ENCODE data around the gene PTPN13.

The PTPN13 gene

GRCh38 chr4:86757468-86757867, 163.4 kb downstream of the PTPN13 start:
- Histone ChIP-seq H3K27ac (ENCODE audit: low read depth, low read length, severe bottlenecking) (no peak overlapping the region), H3K9me3 (ENCODE audit: control insufficient read depth, low read length) (no peaks in the 10 kb centered on the region), H3K36me3 (ENCODE audit: control insufficient read depth, insufficient read depth, low read length) (peaks cover 30% of the 10 kb centered on the region), H3K4me3 (ENCODE audit: extremely low read depth, insufficient read depth, low read length, poor library complexity, severe bottlenecking) (no peak overlapping the region), H3K4me1 (ENCODE audit: control insufficient read depth, insufficient read depth, low read length, poor library complexity, severe bottlenecking) (no peaks in the 10 kb centered on the region)
- 93 to 94% methylated on average over 3 of the region's 3 CpGs for WGBS, 2 experiments (ENCODE audit: insufficient coverage in 2 of 2)

GRCh38 chr4:86759298-86759697, 165.2 kb downstream of the PTPN13 start:
- H3K4me1 ChIP-seq (ENCODE audit: control insufficient read depth, insufficient read depth, low read length, poor library complexity, severe bottlenecking), result no peaks in the 10 kb centered on the region
- H3K9me3 ChIP-seq (ENCODE audit: control insufficient read depth, low read length), result no peaks in the 10 kb centered on the region
- no peak overlapping the region for H3K4me3 ChIP-seq (ENCODE audit: extremely low read depth, insufficient read depth, low read length, poor library complexity, severe bottlenecking)
- 80 to 100% methylated on average over 1 to 2 of the region's 3 CpGs for WGBS, 2 experiments (ENCODE audit: insufficient coverage in 2 of 2)
- no peak overlapping the region for H3K27ac ChIP-seq (ENCODE audit: low read depth, low read length, severe bottlenecking)
- H3K36me3 ChIP-seq (ENCODE audit: control insufficient read depth, insufficient read depth, low read length), result peaks cover 41% of the 10 kb centered on the region

DNA sequence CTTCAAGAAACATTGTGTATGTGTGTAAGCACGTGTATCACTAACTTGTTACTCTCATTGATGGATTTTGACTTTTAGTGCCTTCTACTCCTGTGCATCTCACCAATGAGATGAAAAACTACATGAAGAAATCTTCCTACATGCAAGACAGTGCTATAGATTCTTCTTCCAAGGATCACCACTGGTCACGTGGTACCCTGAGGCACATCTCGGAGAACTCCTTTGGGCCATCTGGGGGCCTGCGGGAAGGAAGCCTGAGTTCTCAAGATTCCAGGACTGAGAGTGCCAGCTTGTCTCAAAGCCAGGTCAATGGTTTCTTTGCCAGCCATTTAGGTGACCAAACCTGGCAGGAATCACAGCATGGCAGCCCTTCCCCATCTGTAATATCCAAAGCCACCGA, 168.5 kb downstream of the PTPN13 start:
- Histone ChIP-seq H3K27ac (ENCODE audit: low read depth, low read length, severe bottlenecking) (no peak overlapping the region), H3K4me1 (ENCODE audit: control insufficient read depth, insufficient read depth, low read length, poor library complexity, severe bottlenecking) (no peaks in the 10 kb centered on the region), H3K9me3 (ENCODE audit: control insufficient read depth, low read length) (no peaks in the 10 kb centered on the region), H3K36me3 (ENCODE audit: control insufficient read depth, insufficient read depth, low read length) (peaks cover 48% of the 10 kb centered on the region), H3K4me3 (ENCODE audit: extremely low read depth, insufficient read depth, low read length, poor library complexity, severe bottlenecking) (no peak overlapping the region)
- WGBS, 2 experiments (ENCODE audit: insufficient coverage in 2 of 2), result 92 to 95% methylated on average over 3 to 4 of the region's 5 CpGs

DNA sequence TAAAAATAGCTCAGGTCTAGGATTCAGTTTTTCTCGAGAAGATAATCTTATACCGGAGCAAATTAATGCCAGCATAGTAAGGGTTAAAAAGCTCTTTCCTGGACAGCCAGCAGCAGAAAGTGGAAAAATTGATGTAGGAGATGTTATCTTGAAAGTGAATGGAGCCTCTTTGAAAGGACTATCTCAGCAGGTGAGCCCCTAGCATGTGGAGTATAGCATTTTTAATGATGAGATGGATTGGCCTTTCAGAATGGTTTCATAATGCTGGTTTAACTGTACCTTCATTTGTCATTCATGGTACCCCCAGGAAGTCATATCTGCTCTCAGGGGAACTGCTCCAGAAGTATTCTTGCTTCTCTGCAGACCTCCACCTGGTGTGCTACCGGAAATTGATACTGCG, 175.7 kb downstream of the PTPN13 start:
- peaks cover 67% of the 10 kb centered on the region for H3K36me3 ChIP-seq (ENCODE audit: control insufficient read depth, insufficient read depth, low read length)
- H3K27ac ChIP-seq (ENCODE audit: low read depth, low read length, severe bottlenecking), result no peak overlapping the region
- no peak overlapping the region for H3K4me3 ChIP-seq (ENCODE audit: extremely low read depth, insufficient read depth, low read length, poor library complexity, severe bottlenecking)
- 95 to 100% methylated on average over 2 of the region's 4 CpGs for WGBS, 2 experiments (ENCODE audit: insufficient coverage in 2 of 2)
- H3K9me3 ChIP-seq (ENCODE audit: control insufficient read depth, low read length), result no peaks in the 10 kb centered on the region
- H3K4me1 ChIP-seq (ENCODE audit: control insufficient read depth, insufficient read depth, low read length, poor library complexity, severe bottlenecking), result no peaks in the 10 kb centered on the region

DNA sequence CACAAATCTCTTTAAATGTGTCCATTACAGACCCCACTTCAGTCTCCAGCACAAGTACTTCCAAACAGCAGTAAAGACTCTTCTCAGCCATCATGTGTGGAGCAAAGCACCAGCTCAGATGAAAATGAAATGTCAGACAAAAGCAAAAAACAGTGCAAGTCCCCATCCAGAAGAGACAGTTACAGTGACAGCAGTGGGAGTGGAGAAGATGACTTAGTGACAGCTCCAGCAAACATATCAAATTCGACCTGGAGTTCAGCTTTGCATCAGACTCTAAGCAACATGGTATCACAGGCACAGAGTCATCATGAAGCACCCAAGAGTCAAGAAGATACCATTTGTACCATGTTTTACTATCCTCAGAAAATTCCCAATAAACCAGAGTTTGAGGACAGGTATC, 177.0 kb downstream of the PTPN13 start:
- H3K4me3 ChIP-seq (ENCODE audit: extremely low read depth, insufficient read depth, low read length, poor library complexity, severe bottlenecking), result no peak overlapping the region
- H3K27ac ChIP-seq (ENCODE audit: low read depth, low read length, severe bottlenecking), result no peak overlapping the region
- no peaks in the 10 kb centered on the region for H3K9me3 ChIP-seq (ENCODE audit: control insufficient read depth, low read length)
- WGBS, 2 experiments (ENCODE audit: insufficient coverage in 2 of 2), result 86 to 100% methylated on average over 1 of the region's 1 CpG
- no peaks in the 10 kb centered on the region for H3K4me1 ChIP-seq (ENCODE audit: control insufficient read depth, insufficient read depth, low read length, poor library complexity, severe bottlenecking)
- peaks cover 77% of the 10 kb centered on the region for H3K36me3 ChIP-seq (ENCODE audit: control insufficient read depth, insufficient read depth, low read length)

- Histone ChIP-seq H3K27ac (ENCODE audit: low read depth, low read length, severe bottlenecking) (no peak overlapping the region), H3K36me3 (ENCODE audit: control insufficient read depth, insufficient read depth, low read length) (peaks cover 69% of the 10 kb centered on the region), H3K4me1 (ENCODE audit: control insufficient read depth, insufficient read depth, low read length, poor library complexity, severe bottlenecking) (no peaks in the 10 kb centered on the region), H3K9me3 (ENCODE audit: control insufficient read depth, low read length) (no peaks in the 10 kb centered on the region), H3K4me3 (ENCODE audit: extremely low read depth, insufficient read depth, low read length, poor library complexity, severe bottlenecking) (no peak overlapping the region)
- WGBS, 2 experiments (ENCODE audit: insufficient coverage in 2 of 2), result 100% methylated on average over 2 of the region's 4 CpGs; no CpG with 5 or more reads in 1 of the 2 experiments
Measured at GRCh38 chr4:86775061-86775460, 180.9 kb downstream of the PTPN13 start.

DNA sequence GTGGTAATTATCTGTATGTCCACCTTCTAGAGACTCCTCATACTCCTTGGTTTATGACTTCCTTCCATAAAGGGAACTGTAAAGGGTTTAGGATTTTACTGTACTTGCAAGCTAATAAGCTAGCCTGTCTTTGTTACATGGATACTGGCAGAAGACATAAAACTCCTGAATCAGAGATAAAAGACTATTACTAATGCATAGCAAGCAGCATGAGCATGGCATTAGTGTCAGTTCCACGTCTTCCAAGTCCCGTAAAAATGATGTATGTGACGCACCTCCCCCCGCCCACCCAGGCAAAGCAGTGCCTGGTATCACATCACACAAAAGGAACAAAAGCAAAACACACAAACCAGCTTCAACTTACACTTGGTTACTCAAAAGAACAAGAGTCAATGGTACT, 184.1 kb downstream of the PTPN13 start:
- no peak overlapping the region for H3K4me3 ChIP-seq (ENCODE audit: extremely low read depth, insufficient read depth, low read length, poor library complexity, severe bottlenecking)
- no peaks in the 10 kb centered on the region for H3K4me1 ChIP-seq (ENCODE audit: control insufficient read depth, insufficient read depth, low read length, poor library complexity, severe bottlenecking)
- 80 to 98% methylated on average over 1 to 4 of the region's 4 CpGs for WGBS, 2 experiments (ENCODE audit: insufficient coverage in 2 of 2)
- peaks cover 63% of the 10 kb centered on the region for H3K36me3 ChIP-seq (ENCODE audit: control insufficient read depth, insufficient read depth, low read length)
- H3K9me3 ChIP-seq (ENCODE audit: control insufficient read depth, low read length), result no peaks in the 10 kb centered on the region
- H3K27ac ChIP-seq (ENCODE audit: low read depth, low read length, severe bottlenecking), result peak overlapping the region; percentile 8

DNA sequence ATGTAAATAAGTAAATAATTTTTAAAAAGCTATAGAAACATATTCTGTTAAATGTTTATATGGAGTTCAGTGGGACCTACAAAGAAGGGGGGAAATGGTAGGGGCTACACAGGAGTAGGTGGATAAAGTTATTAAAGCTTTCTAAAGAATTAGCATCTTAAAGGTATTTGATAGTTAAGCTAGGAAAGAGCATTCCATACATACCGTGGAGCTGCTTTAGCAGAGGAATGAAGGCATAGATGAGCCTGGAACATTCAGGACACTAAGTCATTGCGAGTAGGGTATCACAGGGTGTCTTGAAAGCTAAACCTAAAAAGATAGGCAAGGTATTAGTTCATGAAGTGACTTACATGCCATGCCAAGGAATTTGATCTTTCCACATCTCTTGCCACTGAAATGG, 194.7 kb downstream of the PTPN13 start:
- Histone ChIP-seq H3K27ac (ENCODE audit: low read depth, low read length, severe bottlenecking) (no peak overlapping the region), H3K4me1 (ENCODE audit: control insufficient read depth, insufficient read depth, low read length, poor library complexity, severe bottlenecking) (no peaks in the 10 kb centered on the region), H3K4me3 (ENCODE audit: extremely low read depth, insufficient read depth, low read length, poor library complexity, severe bottlenecking) (no peak overlapping the region), H3K36me3 (ENCODE audit: control insufficient read depth, insufficient read depth, low read length) (peaks cover 62% of the 10 kb centered on the region), H3K9me3 (ENCODE audit: control insufficient read depth, low read length) (peaks cover 22% of the 10 kb centered on the region)
- WGBS, 2 experiments (ENCODE audit: insufficient coverage in 2 of 2), result 67 to 73% methylated on average over 2 of the region's 2 CpGs

GRCh38 chr4:86791126-86791525, 197.0 kb downstream of the PTPN13 start:
- H3K4me1 ChIP-seq (ENCODE audit: control insufficient read depth, insufficient read depth, low read length, poor library complexity, severe bottlenecking), result no peaks in the 10 kb centered on the region
- H3K36me3 ChIP-seq (ENCODE audit: control insufficient read depth, insufficient read depth, low read length), result peaks cover 58% of the 10 kb centered on the region
- 94% methylated on average over 6 to 8 of the region's 8 CpGs for WGBS, 2 experiments (ENCODE audit: insufficient coverage in 2 of 2)
- H3K4me3 ChIP-seq (ENCODE audit: extremely low read depth, insufficient read depth, low read length, poor library complexity, severe bottlenecking), result no peak overlapping the region
- no peak overlapping the region for H3K27ac ChIP-seq (ENCODE audit: low read depth, low read length, severe bottlenecking)
- peaks cover 22% of the 10 kb centered on the region for H3K9me3 ChIP-seq (ENCODE audit: control insufficient read depth, low read length)

GRCh38 chr4:86809809-86810208, 215.7 kb downstream of the PTPN13 start:
- no peak overlapping the region for H3K4me3 ChIP-seq (ENCODE audit: extremely low read depth, insufficient read depth, low read length, poor library complexity, severe bottlenecking)
- H3K27ac ChIP-seq (ENCODE audit: low read depth, low read length, severe bottlenecking), result no peak overlapping the region
- peaks cover 63% of the 10 kb centered on the region for H3K36me3 ChIP-seq (ENCODE audit: control insufficient read depth, insufficient read depth, low read length)
- no peaks in the 10 kb centered on the region for H3K4me1 ChIP-seq (ENCODE audit: control insufficient read depth, insufficient read depth, low read length, poor library complexity, severe bottlenecking)
- no peaks in the 10 kb centered on the region for H3K9me3 ChIP-seq (ENCODE audit: control insufficient read depth, low read length)
- 100% methylated on average over 1 to 2 of the region's 3 CpGs for WGBS, 2 experiments (ENCODE audit: insufficient coverage in 2 of 2)

GRCh38 chr4:86810847-86811246, 216.7 kb downstream of the PTPN13 start:
- H3K27ac ChIP-seq (ENCODE audit: low read depth, low read length, severe bottlenecking), result no peak overlapping the region
- H3K4me3 ChIP-seq (ENCODE audit: extremely low read depth, insufficient read depth, low read length, poor library complexity, severe bottlenecking), result no peak overlapping the region
- H3K9me3 ChIP-seq (ENCODE audit: control insufficient read depth, low read length), result peaks cover 6% of the 10 kb centered on the region
- peaks cover 70% of the 10 kb centered on the region for H3K36me3 ChIP-seq (ENCODE audit: control insufficient read depth, insufficient read depth, low read length)
- H3K4me1 ChIP-seq (ENCODE audit: control insufficient read depth, insufficient read depth, low read length, poor library complexity, severe bottlenecking), result no peaks in the 10 kb centered on the region
- 100% methylated on average over 2 of the region's 3 CpGs; no CpG with 5 or more reads in 1 of the 2 experiments for WGBS, 2 experiments (ENCODE audit: insufficient coverage in 2 of 2)
